HG03045 (cell line): ENCODE results near the gene COLQ.
"Not testable (repeated sequence)": the region's sequence is repeated elsewhere in the genome, so short reads cannot be mapped to it uniquely, and the experiment has no call there.

Experiments
- ATAC-seq: cut with Tn5 transposase; IDR thresholded peaks from one replicate; pipeline ENCODE4 v1.9.1; 2021; ENCODE audit warnings: mild to moderate bottlenecking, moderate library complexity; ENCODE audit not compliant: unreplicated experiment

The COLQ gene

DNA sequence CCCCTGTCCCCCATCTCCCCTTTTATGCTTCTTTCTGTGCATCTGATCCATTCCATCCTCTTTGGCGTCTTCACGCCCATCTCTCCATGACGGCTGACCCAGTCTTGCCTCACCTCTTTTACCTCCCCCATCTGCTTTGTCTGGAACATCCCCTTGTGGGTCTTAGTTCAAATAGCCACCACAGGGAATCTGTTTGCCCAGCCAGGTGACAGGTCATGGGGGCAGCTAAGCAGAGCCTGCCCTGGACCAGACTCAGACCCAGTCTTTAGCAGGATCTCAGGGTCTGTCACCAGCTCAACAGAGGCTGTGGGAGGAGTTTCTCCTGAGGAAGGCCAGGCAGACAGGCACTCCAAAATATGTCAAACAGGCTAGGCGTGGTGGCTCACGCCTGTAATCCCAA lies 28.1 kb downstream of the COLQ start:
- no peak for ATAC-seq

DNA sequence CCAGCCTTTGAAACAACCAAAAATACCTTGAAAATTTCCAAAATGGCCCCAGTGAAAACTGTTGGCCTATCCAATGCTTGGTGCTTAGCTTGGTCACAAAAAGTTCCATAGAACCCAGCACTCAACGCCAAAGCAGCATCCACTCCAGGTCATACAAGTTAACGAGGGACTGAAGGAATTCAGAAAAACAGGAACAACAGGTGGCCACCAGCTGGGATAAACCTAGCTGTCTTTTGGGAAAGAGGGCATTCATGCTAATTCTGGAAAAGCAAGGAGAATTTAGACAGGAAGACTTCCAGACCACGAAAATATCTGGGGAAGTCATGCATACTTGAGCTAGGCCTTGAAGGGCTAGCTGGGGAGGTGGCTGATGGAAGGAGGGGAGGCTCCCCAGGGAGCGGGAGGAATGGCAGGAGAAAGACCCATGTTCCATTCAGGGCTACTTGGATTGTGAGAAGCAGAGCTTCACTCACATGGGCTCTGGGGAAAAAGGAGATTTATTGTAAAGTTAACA lies 28.6 kb downstream of the COLQ start:
- ATAC-seq = no peak

DNA sequence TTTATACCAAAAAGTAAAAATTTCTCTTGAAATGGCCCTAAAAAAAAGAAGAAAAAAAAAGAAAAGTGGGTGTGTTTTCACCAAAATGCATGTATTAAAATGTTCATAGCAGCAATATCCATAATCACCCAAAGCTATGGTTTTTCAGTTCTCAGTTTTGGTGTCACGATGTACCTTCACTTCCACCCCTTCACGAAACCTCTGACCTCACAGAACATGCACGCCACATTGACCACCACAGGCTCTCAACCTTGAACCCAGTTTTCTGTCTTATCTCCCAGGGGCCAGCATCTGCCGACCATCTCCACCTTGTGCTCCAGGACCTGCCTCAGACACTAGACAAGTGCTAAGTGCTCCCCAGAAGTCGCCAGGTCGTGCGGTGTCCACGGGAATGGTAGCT lies 30.4 kb downstream of the COLQ start:
- no peak for ATAC-seq

DNA sequence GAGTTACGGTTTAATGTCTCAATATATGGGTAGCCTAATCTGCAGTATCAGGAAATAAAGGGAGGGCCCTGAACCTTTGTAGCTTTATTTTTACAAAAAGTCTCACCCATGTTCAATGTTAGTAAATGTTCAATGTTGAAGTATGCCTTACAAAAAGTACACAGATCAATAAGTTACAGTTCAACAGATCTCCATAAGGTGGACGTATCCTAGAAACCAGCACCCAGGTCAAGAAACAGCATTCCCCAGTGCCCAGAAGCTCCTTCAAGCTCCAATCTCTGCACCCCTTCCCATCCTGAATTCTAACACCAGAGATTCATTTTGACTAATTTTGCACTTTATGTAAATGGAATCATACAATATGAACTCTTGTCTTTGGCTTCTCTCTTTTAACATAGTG lies 31.3 kb downstream of the COLQ start:
- ATAC-seq = no peak

DNA sequence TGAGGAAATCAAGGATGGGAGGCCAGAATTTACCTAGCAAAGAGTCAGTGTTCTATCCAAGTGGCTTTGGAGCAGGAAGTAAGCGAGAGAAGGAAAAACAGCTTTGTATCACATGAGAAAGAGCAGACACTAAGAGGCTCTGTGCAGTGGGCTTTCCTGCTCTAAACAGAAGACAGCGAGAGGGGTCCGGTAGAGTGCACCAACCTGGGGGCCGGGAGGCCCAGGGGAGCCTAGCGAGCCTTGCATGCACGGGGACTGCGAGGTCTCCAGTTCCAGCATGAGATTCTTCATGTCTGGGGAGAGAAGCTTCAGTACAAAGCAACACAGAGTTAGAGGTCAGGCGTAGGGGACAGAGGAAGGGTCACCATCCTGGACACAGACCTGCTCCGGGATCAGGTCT lies 33.5 kb downstream of the COLQ start:
- no peak for ATAC-seq

DNA sequence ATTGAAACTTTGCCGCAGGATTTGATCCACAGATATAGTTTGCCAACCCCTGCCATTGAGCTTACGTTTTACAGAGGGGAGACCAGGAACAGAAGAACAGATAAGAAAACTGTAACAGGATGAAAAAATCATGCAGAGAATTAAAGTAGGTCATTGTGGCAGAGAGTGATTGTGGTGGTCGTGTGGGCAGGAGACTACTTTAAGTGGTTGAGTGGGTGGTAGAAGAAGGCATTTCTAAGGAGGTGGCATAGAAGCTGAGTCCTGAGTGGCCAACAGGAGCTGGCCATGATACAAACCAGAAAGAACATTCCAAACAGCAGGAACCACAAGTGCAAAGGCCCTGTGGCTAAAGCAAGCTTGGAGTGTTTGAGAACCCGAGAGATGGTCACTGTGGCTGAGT lies 34.5 kb downstream of the COLQ start:
- no peak for ATAC-seq

DNA sequence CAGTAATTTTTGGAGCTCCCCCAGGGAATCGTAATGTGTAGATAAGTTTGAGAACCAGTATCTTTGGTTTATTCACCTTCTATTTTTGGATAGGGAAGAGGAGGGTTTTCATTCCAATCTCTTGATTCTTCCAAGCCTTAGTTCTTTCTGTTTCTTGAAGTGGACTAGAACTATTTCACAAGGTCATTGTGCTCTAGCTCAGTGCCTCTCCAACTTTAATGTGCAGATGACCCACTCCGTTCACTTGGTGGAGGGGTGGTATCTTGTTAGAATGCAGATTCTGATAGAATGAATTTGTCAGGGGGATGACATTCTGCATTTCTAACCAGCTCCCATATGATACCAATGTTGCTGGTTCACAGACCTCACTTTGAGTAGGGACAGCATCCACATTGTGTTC lies 35.5 kb downstream of the COLQ start:
- no peak for ATAC-seq

DNA sequence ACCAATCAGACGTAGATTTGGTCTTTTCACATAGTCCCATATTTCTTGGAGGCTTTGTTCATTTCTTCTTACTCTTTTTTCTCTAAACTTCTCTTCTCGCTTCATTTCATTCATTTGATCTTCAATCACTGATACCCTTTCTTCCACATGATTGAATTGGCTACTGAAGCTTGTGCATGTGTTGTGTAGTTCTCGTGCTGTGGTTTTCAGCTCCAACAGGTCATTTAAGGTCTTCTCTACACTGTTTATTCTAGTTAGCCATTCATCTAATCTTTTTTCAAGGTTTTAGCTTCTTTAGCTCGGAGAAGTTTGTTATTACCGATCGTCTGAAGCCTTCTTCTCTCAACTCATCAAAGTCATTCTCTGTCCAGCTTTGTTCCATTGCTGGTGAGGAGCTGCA lies 37.0 kb downstream of the COLQ start:
- not testable (repeated sequence) for ATAC-seq

DNA sequence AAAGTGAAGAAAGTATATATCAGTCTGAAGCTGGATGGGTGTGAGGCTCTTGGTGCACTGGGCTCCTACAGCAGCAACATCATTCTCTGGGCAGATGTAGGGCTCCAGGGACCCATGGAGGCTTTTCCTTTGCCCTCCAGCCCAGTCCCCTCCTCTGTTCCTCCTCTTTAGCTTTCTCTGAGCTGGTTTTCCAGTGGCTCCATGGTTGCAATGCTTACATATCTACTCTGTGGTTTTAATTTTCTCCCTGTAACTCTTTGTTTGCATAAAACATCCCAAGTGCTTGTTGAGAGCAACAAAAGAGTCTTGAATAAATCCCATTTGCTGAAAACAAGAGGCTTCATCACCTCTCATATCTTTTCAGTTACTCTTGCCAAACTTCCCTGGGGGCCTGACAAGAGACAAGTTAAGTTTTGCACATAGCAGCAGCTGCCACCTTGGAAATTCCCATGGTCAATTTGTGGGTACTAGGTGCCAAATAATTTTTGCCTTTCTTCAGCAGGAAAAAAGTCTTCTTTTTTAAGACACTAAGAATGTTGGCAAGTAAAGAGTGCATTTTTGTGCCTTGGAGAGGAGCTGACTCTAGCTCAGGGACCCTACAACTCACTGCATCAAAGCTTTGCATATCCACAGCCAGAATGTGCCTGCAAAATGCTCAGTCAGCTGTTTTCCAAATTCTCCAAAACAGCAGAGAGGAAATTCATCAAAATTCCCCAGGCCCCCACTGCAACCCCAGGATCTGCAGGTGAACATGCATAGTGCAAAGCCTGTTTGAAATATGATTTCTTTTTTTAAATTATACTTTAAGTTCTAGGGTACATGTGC lies 41.9 kb downstream of the COLQ start:
- ATAC-seq = no peak

DNA sequence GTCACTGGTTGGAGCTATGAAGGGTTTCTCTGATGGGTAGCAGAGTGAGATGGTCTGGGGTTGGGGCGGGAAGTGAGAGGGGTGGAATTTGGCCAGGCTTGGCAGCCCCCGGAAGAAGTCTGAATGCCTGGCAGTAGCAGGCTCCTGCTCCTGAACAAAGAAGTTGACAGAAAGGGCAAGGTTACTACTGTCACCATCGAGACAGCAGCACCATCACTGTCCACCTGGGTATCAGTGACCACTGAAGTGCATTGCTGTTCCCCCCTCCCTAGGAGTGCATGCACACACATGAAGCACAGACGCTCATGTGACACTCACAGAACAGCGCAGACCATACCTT lies 42.9 kb downstream of the COLQ start:
- no peak for ATAC-seq

DNA sequence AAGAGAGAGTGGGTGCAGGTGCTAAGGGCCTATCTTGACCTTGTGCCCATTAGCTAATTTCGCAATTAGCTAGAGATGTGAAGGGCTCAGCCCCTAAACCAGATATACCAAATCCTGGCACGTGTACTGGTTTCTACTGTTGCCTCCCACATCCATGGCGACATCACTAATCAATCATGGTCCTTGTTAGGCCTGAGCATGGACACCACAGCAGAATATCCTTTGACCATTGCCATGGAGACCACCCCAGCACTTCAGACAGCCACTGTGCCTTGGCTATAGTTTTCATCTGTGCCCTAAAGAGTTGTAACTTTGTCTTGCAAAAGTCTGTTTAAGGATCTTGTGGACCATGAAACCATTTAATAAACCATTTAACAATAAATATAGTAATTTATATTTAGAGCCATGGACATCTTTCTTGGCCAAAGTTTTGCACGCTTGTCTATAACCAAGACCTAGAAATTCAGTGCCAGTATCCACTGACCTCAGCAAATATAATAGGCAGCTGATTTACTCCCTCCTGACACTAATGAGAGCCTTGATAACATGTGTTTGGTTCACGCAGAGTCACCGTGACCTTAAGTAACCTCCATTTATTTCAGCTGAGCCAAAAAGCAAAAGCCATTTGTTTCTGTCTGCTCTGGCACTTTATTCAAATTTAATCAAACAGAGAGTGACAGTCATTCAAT lies 43.4 kb downstream of the COLQ start:
- ATAC-seq = no peak

DNA sequence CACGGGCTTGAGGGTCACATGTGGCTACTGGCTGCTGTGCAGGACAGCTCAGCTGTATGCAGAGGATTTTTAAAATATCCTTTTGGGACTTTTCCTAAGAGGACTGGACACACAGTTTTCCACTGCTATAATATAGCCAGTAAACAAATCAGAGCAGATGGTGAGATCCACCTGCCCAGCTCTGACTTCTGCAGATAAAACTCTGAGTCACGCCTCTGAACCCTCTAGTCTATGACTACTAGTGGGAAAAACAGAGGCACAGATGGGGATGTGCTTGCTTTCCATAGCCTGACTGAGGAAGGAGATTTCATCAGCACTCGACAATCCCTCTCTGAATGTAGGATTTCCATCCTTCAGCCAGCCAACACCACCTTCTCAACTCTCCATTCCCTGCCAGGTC lies 45.1 kb downstream of the COLQ start:
- ATAC-seq = no peak

DNA sequence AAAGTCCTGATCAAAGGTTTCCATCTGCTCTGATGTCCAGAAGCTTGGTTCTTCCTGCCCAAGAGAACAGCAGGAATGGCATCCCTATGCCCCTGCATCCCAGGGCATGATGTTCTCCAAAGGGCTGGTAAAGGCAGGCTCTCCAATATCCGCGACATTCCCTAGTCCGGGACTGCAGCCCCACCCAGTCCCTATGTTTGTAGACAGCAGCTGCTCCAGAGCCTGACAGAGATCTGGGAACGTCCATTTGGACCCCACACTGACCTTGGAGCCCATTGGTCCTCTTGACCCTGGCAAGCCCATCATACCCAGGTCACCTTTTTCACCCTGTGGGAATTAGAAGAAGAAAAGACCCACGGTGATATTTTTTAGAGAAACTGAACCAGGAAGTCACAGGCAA lies 46.3 kb downstream of the COLQ start:
- no peak for ATAC-seq

DNA sequence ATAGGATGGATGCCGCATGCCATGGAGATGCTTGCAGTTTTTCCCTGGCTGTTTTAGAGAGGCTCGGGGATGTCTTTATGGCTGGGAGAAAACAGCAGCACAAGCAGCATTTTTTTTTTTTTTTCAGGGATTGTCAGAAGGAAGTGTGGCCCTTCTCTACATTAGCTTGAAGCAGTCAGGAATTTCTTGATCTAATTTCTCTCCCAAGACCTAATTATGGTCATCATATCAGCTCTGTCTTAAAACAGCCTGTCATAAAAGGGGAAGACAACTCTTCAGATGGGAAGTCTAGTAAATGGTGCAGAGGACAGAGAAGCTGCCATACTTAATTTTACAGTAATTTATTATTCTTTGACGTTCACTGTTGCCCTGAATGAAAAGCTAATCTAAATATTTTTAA lies 49.6 kb downstream of the COLQ start:
- no peak for ATAC-seq

DNA sequence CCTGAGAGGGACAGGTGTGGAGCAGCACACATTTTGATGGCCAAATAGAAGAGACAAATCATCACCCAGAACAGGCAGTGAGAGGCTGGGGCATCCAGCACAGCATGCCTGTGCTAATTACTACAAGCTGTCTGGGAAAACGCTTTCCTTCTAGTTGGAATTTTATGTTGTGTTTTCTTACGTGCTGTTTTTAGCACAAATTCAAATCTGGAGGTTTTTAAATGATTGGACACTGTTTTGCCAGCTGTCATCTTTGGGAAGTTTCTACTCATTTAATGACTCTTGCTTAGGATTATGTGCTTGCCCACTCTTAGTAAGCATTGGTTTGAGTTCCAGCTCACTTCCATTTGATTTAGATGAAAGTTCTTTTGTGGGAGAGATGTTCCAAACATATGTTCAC lies 50.7 kb downstream of the COLQ start:
- ATAC-seq = no peak

DNA sequence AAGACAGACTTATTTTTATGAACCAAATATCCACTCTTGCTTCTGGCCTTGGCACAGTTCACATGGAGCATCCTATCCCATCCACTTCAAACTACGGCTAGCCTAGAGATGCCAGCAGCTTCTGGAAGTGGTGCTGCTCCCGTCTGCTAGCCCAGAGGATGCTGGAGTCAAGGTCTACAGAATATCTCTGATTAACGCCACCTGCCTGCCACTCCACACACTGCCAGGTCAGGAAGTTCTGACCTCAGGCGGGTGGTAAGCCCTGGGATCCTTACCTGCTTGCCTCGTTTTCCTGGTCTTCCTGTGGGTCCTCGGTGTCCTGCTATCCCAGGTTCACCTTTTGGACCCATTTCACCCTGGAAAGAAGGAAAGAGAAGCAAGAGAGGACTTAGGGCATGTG lies 51.2 kb downstream of the COLQ start:
- ATAC-seq = no peak

DNA sequence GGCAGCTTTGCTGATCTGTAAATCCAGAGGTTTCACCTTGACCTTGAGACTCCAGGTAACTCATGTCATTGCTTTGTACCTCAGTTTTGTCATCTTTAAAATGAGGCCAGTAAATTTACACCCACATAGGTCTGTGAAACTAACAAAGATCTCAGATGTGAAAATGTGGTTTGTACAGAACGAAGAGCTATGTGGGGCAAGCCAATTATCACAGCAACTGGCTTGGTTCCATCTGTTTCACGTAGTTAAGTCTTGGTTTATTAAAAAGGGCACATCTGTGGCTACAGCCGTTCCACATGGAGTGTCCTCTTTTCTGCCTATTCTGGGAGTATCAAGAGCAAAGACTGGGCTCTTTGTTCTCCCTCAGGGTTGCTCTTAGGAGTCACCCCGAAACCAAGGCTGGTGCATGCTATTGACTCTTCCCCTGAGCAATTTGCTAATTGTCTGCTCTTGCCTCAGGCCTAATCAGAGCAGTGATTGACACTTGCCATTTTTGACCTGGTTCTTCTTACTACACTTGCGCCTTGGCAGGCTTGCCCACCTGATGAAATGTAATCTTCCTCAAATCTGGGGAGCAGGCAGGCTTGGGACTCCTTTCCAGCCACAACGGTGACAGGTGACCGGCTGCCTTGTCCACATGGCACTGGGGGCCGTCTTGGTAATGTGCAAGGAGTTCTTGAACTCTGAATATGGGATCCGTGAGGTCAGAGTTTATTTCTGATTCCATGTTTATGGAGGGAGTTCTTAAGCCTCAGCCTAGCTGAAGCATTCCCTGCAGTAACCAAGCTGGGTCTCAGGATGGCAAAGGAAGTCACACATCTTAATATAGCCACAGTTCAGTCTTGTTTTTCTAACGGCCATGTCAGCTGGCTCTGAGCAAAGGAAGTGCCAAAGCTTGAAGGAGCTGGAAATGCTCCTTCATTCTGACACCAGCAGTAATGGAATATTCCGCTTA lies 54.0 kb downstream of the COLQ start:
- ATAC-seq = no peak

DNA sequence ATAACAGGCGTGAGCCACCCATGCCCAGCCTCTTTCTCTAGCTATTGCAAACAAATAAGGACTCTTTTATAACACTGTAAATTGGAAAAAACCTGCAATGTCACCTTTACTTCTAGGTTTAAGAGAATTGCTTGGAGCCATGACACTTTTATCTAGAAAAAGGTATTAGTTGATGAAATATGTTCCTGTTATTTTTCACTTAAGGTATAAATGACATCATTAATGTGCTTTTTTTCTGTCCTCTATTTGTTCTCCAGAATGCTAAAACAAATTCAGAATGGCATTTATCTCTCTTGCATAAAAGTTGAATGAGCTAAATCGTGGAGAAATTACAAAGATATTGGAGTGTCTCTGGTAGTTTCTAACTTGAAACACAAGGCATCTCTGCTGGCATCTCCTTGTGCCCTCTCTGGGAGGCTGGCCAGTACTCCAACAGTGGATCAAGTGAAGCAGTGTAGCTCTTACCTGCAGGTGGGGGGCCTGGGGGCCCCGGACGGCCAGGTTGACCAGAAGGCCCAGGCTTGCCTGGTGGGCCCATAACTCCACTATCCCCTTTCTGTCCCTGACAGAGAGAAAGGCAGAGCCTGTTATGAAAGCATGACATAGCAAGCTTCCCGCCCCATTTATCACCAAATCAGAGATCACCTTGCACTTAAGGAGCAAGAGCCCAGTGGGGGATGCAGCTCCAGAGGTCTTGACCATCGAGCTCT lies 55.5 kb downstream of the COLQ start:
- ATAC-seq = no peak

DNA sequence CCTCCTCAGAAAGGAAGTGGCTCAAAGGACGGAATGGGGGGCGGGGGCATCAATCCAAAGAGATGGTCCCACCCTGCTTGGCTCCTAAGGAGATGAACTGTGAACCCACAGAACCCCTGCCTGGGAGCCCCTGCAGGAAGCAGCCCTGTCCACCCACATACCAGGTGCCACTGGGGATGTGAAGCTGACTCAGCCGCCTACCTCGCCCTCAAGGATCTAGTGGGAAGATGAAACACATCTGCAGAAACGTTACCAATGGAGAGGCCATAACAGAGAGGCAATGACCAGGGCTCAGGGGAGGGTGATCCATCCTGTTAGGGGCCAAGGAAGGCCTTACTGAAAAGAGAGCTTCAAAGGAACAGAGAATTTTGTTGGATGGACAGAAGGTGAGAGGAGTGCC lies 59.1 kb downstream of the COLQ start:
- no peak for ATAC-seq

DNA sequence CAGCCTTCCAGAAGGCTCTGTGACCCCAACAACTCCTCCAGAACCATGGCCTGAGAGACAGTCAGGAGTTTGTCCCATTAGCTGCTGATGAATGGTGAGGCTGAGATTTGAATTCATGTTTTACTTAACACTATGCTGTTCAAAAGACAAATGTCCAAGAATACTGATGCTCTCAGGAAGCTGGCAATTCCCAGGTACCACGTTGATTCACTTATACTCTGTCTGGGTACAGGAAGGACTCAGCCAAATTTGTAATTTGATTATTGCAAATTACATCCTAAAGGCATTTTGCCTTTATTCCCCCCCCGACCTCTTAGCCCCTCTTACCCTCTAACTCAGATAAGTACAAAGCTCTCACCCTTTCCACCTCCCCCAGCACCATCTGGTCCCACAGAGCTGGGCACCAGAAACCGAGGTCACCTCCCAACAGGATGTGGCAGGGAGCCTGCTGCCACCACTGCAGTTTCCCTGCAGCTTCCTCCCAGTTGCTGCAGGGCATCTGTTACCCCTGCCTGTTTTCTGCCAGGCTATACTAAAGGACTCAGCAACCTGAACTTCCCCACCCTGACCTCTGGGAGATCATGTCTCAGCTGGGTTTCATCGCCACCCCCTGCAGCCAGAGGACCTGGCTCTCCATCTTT lies 60.5 kb downstream of the COLQ start:
- ATAC-seq = no peak
